HepG2 (cell line): ENCODE results near the gene THRSP. TPM values are rescaled to one million over a fixed set of nuclear protein-coding genes. Genes with fewer than 3 reads are reported as not detected.
A peak's percentile ranks its signal among the peaks of the same experiment; 100 is the strongest.

ENCODE experiments used
- ASH2L ChIP-seq: fragments of 300-600, 200-600 bp; sonication (generic); IDR thresholded peaks from 2 replicates; pipeline ENCODE4 v1.7.0; 2017; ENCODE audit warnings: low read depth, mild to moderate bottlenecking, moderate library complexity, mixed read lengths, low read length; ENCODE audit not compliant: insufficient read length
- FUBP1 ChIP-seq: sonication (generic); formaldehyde crosslinking; IDR thresholded peaks from 2 replicates; pipeline ENCODE4 v1.5.1; 2020; ENCODE audit warnings: missing genetic modification reagents, mild to moderate bottlenecking, borderline replicate concordance
- HIVEP1 ChIP-seq: sonication (generic); formaldehyde crosslinking; IDR thresholded peaks from 2 replicates; pipeline ENCODE4 v1.4.0; 2020; ENCODE audit warnings: mild to moderate bottlenecking, missing genetic modification reagents
- HOXA3 ChIP-seq: sonication (generic); formaldehyde crosslinking; IDR thresholded peaks from 2 replicates; pipeline ENCODE4 v1.5.0; 2020; ENCODE audit warnings: missing genetic modification reagents
- MAFK ChIP-seq, 2 experiments: IDR thresholded peaks in 1 of 2; conservative IDR thresholded peaks in 1 of 2; 2 replicates each; pipeline ENCODE4 v1.6.1; 2011; ENCODE audit warnings: improper control_type of control experiment in 2 of 2, low read length in 2 of 2
- MATR3 ChIP-seq: sonication (generic); formaldehyde crosslinking; IDR thresholded peaks from 2 replicates; pipeline ENCODE4 v1.4.0; 2020; ENCODE audit warnings: missing genetic modification reagents
- MTF1 ChIP-seq: sonication (generic); formaldehyde crosslinking; IDR thresholded peaks from 2 replicates; pipeline ENCODE4 v1.5.0; 2020; ENCODE audit warnings: missing genetic modification reagents
- POLR2G ChIP-seq: fragments of 200-400 bp; formaldehyde crosslinking; IDR thresholded peaks from 2 replicates; pipeline ENCODE4 v1.6.1; 2018; ENCODE audit warnings: mild to moderate bottlenecking, low read depth, low read length, moderate library complexity
- RFX3 ChIP-seq: IDR thresholded peaks from 2 replicates; pipeline ENCODE4 v1.6.1; 2016; ENCODE audit warnings: missing biosample characterization, missing genetic modification reagents
- RXRA ChIP-seq: sonication (generic); formaldehyde crosslinking; IDR thresholded peaks from 2 replicates; pipeline ENCODE4 v1.5.1; 2020; ENCODE audit warnings: missing genetic modification reagents
- SP2 ChIP-seq: sonication (generic); formaldehyde crosslinking; IDR thresholded peaks from 2 replicates; pipeline ENCODE4 v1.5.1; 2020; ENCODE audit warnings: mild to moderate bottlenecking, missing genetic modification reagents
- SUZ12 ChIP-seq: fragments of 150-350 bp; IDR thresholded peaks from 2 replicates; pipeline ENCODE4 v1.6.1; 2014; ENCODE audit warnings: low read depth, low read length
- TERF1 ChIP-seq: sonication (generic); formaldehyde crosslinking; IDR thresholded peaks from 2 replicates; pipeline ENCODE4 v1.8.0; 2022; ENCODE audit warnings: mild to moderate bottlenecking, missing genetic modification reagents, moderate library complexity
- U2AF2 ChIP-seq: fragments of 200-400 bp; formaldehyde crosslinking; IDR thresholded peaks from 2 replicates; pipeline ENCODE4 v1.6.1; 2017; ENCODE audit warnings: low read depth, mild to moderate bottlenecking, low read length
- UBTF ChIP-seq: sonication (generic); formaldehyde crosslinking; IDR thresholded peaks from 2 replicates; pipeline ENCODE4 v1.4.0; 2020; ENCODE audit warnings: mild to moderate bottlenecking, missing genetic modification reagents
- ZBED4 ChIP-seq: sonication (generic); formaldehyde crosslinking; IDR thresholded peaks from 2 replicates; pipeline ENCODE4 v1.4.0; 2020; ENCODE audit warnings: missing genetic modification reagents, borderline replicate concordance
- ZNF180 ChIP-seq: sonication (generic); formaldehyde crosslinking; IDR thresholded peaks from 2 replicates; pipeline ENCODE4 v1.4.0; 2020; ENCODE audit warnings: low read depth, missing genetic modification reagents, borderline replicate concordance
- ZNF230 ChIP-seq: sonication (generic); formaldehyde crosslinking; IDR thresholded peaks from 2 replicates; pipeline ENCODE4 v1.4.0; 2020; ENCODE audit warnings: mild to moderate bottlenecking, missing genetic modification reagents
- ZNF441 ChIP-seq: sonication (generic); formaldehyde crosslinking; IDR thresholded peaks from 2 replicates; pipeline ENCODE4 v1.7.0; 2021; ENCODE audit warnings: missing genetic modification reagents, borderline replicate concordance
- polyA plus RNA-seq, 8 experiments: library from polyadenylated mRNA; depleted of rRNA in 3 of 8; stranded (reverse) in 7 of 8; unstranded in 1 of 8; fragments of >200 nt; fragmentation: Illumina TruSeq in 4 of 8; extraction: Trizol in 4 of 8; gene quantifications; 2 replicates each; pipeline versions ENCODE4 v1.2.1 to v1.2.3, GENCODE V29; 2011 to 2016; ENCODE audit warnings: low read depth in 4 of 8, missing spikeins in 1 of 8, mixed read lengths in 1 of 8; ENCODE audit not compliant: insufficient read depth in 1 of 8
- total RNA-seq, 5 experiments: library from RNA; depleted of rRNA; stranded (reverse); fragments of >200 nt; fragmentation: Illumina TruSeq; extraction: Trizol; gene quantifications; 2 replicates each; pipeline ENCODE4 v1.2.3, GENCODE V29; 2016; ENCODE audit warnings: low read depth in 1 of 5

THRSP gene
- total and polyA plus RNA-seq, 2 of the 13 experiments (the other 11 are each of a cell fraction or from before 2014, with no cell fraction given) = 0.13 to 0.58 TPM

- TF ChIP-seq UBTF (CRISPR knock-in tag) (no peak), U2AF2 (no peak), ASH2L (no peak), SUZ12 (no peak), MATR3 (CRISPR knock-in tag) (no peak), HIVEP1 (CRISPR knock-in tag) (no peak), ZNF180 (CRISPR knock-in tag) (no peak), TERF1 (CRISPR knock-in tag) (no peak), ZBED4 (CRISPR knock-in tag) (no peak), HOXA3 (CRISPR knock-in tag) (no peak), ZNF441 (no peak), POLR2G (no peak), ZNF230 (CRISPR knock-in tag) (no peak), SP2 (no peak), MAFK (conservative IDR thresholded peaks at IDR 0.05 in 1 of 2, IDR thresholded peaks at IDR 0.05 in 1 of 2; ENCODE audit: low read length in 2 of 2) (no peak), MTF1 (CRISPR knock-in tag) (no peak), FUBP1 (no peak), RFX3 (CRISPR knock-in tag) (peak; percentile 54; the same call in 1 of the 2 replicates), RXRA (0 out of 2 replicates have a peak, but pooled peaks have one; percentile 21)
These were observed 33.0 kb upstream of the THRSP start (continued) for GRCh38 chr11:78030429-78031325.
